Activated naive CD4-positive, alpha-beta T cell treated with anti-CD3 and anti-CD28 coated beads, Interleukin-2, amount 50 U/mL, for 24 hours (primary cell): ENCODE measurements around the gene DYNC1I1.

Source experiments
- H3K27ac Mint-ChIP-seq: one replicate; pipeline ENCODE4 v1.8.0; 2021; ENCODE audit warnings: mild to moderate bottlenecking, mixed read lengths
- H3K27me3 Mint-ChIP-seq: one replicate; pipeline ENCODE4 v1.8.0; 2021; ENCODE audit warnings: mixed read lengths
- H3K36me3 Mint-ChIP-seq: one replicate; pipeline ENCODE4 v1.8.0; 2021; ENCODE audit warnings: mixed read lengths
- H3K4me1 Mint-ChIP-seq: one replicate; pipeline ENCODE4 v1.8.0; 2021; ENCODE audit warnings: mixed read lengths
- H3K4me3 Mint-ChIP-seq: one replicate; pipeline ENCODE4 v1.8.0; 2021; ENCODE audit warnings: mild to moderate bottlenecking, mixed read lengths
- H3K9me3 Mint-ChIP-seq: one replicate; pipeline ENCODE4 v1.8.0; 2021; ENCODE audit warnings: mixed read lengths

The DYNC1I1 gene

GRCh38 chr7:96026010-96026409, 253.7 kb downstream of the DYNC1I1 start:
- no peak overlapping the region for H3K4me3 Mint-ChIP-seq
- no peaks in the 10 kb centered on the region for H3K36me3 Mint-ChIP-seq
- no peaks in the 10 kb centered on the region for H3K4me1 Mint-ChIP-seq
- no peak overlapping the region for H3K27ac Mint-ChIP-seq
- H3K9me3 Mint-ChIP-seq: no peaks in the 10 kb centered on the region
- peaks cover 4% of the 10 kb centered on the region for H3K27me3 Mint-ChIP-seq

- Mint-ChIP-seq H3K4me3 (no peak overlapping the region), H3K9me3 (no peaks in the 10 kb centered on the region), H3K36me3 (no peaks in the 10 kb centered on the region), H3K4me1 (no peaks in the 10 kb centered on the region), H3K27me3 (peaks cover 4% of the 10 kb centered on the region), H3K27ac (no peak overlapping the region)
Measured at GRCh38 chr7:96026611-96027010, 254.3 kb downstream of the DYNC1I1 start.

GRCh38 chr7:96028729-96029128, 256.4 kb downstream of the DYNC1I1 start:
- no peaks in the 10 kb centered on the region for H3K36me3 Mint-ChIP-seq
- H3K27me3 Mint-ChIP-seq: peaks cover 7% of the 10 kb centered on the region
- no peak overlapping the region for H3K27ac Mint-ChIP-seq
- no peaks in the 10 kb centered on the region for H3K9me3 Mint-ChIP-seq
- H3K4me3 Mint-ChIP-seq: no peak overlapping the region
- H3K4me1 Mint-ChIP-seq: no peaks in the 10 kb centered on the region

- no peaks in the 10 kb centered on the region for H3K36me3 Mint-ChIP-seq
- no peak overlapping the region for H3K4me3 Mint-ChIP-seq
- no peaks in the 10 kb centered on the region for H3K9me3 Mint-ChIP-seq
- H3K27me3 Mint-ChIP-seq: peaks cover 9% of the 10 kb centered on the region
- H3K4me1 Mint-ChIP-seq: no peaks in the 10 kb centered on the region
- H3K27ac Mint-ChIP-seq: no peak overlapping the region
Measured at GRCh38 chr7:96033009-96033598, 260.8 kb downstream of the DYNC1I1 start.

- no peaks in the 10 kb centered on the region for H3K36me3 Mint-ChIP-seq
- H3K4me3 Mint-ChIP-seq: no peak overlapping the region
- H3K27ac Mint-ChIP-seq: no peak overlapping the region
- H3K9me3 Mint-ChIP-seq: no peaks in the 10 kb centered on the region
- no peaks in the 10 kb centered on the region for H3K4me1 Mint-ChIP-seq
- peaks cover 9% of the 10 kb centered on the region for H3K27me3 Mint-ChIP-seq
Measured at GRCh38 chr7:96034940-96035727, 262.8 kb downstream of the DYNC1I1 start.

- H3K4me3 Mint-ChIP-seq: no peak overlapping the region
- H3K4me1 Mint-ChIP-seq: no peaks in the 10 kb centered on the region
- no peaks in the 10 kb centered on the region for H3K9me3 Mint-ChIP-seq
- peaks cover 5% of the 10 kb centered on the region for H3K27me3 Mint-ChIP-seq
- H3K27ac Mint-ChIP-seq: no peak overlapping the region
- no peaks in the 10 kb centered on the region for H3K36me3 Mint-ChIP-seq
Measured at GRCh38 chr7:96040250-96040772, 268.0 kb downstream of the DYNC1I1 start.

- peaks cover 2% of the 10 kb centered on the region for H3K27me3 Mint-ChIP-seq
- H3K4me1 Mint-ChIP-seq: no peaks in the 10 kb centered on the region
- no peak overlapping the region for H3K27ac Mint-ChIP-seq
- no peak overlapping the region for H3K4me3 Mint-ChIP-seq
- no peaks in the 10 kb centered on the region for H3K9me3 Mint-ChIP-seq
- H3K36me3 Mint-ChIP-seq: no peaks in the 10 kb centered on the region
Measured at GRCh38 chr7:96041171-96041570, 268.8 kb downstream of the DYNC1I1 start.

GRCh38 chr7:96045181-96045580, 272.8 kb downstream of the DYNC1I1 start:
- Mint-ChIP-seq H3K27me3 (peaks cover 2% of the 10 kb centered on the region), H3K27ac (no peak overlapping the region), H3K9me3 (no peaks in the 10 kb centered on the region), H3K4me1 (no peaks in the 10 kb centered on the region), H3K36me3 (no peaks in the 10 kb centered on the region), H3K4me3 (no peak overlapping the region)

GRCh38 chr7:96045919-96046318, 273.6 kb downstream of the DYNC1I1 start:
- H3K27ac Mint-ChIP-seq: no peak overlapping the region
- no peaks in the 10 kb centered on the region for H3K4me1 Mint-ChIP-seq

GRCh38 chr7:96052289-96052688, 279.9 kb downstream of the DYNC1I1 start:
- Mint-ChIP-seq H3K27ac (no peak overlapping the region), H3K27me3 (peaks cover 5% of the 10 kb centered on the region), H3K36me3 (no peaks in the 10 kb centered on the region), H3K4me1 (no peaks in the 10 kb centered on the region), H3K4me3 (no peak overlapping the region), H3K9me3 (no peaks in the 10 kb centered on the region)

More at GRCh38 chr7:96045919-96046318, 273.6 kb downstream of the DYNC1I1 start:
- peaks cover 2% of the 10 kb centered on the region for H3K27me3 Mint-ChIP-seq
- no peaks in the 10 kb centered on the region for H3K36me3 Mint-ChIP-seq
- no peaks in the 10 kb centered on the region for H3K9me3 Mint-ChIP-seq
- H3K4me3 Mint-ChIP-seq: no peak overlapping the region

GRCh38 chr7:96052860-96053470, 280.6 kb downstream of the DYNC1I1 start:
- no peaks in the 10 kb centered on the region for H3K4me1 Mint-ChIP-seq
- H3K9me3 Mint-ChIP-seq: no peaks in the 10 kb centered on the region
- H3K36me3 Mint-ChIP-seq: no peaks in the 10 kb centered on the region
- H3K27ac Mint-ChIP-seq: no peak overlapping the region
- H3K4me3 Mint-ChIP-seq: no peak overlapping the region
- H3K27me3 Mint-ChIP-seq: peaks cover 5% of the 10 kb centered on the region

GRCh38 chr7:96055717-96056116, 283.4 kb downstream of the DYNC1I1 start:
- H3K36me3 Mint-ChIP-seq: no peaks in the 10 kb centered on the region
- no peak overlapping the region for H3K27ac Mint-ChIP-seq
- H3K4me3 Mint-ChIP-seq: no peak overlapping the region
- no peaks in the 10 kb centered on the region for H3K4me1 Mint-ChIP-seq
- H3K27me3 Mint-ChIP-seq: peaks cover 11% of the 10 kb centered on the region
- no peaks in the 10 kb centered on the region for H3K9me3 Mint-ChIP-seq

GRCh38 chr7:96059075-96059474, 286.7 kb downstream of the DYNC1I1 start:
- H3K36me3 Mint-ChIP-seq: no peaks in the 10 kb centered on the region
- H3K27me3 Mint-ChIP-seq: peaks cover 11% of the 10 kb centered on the region
- H3K9me3 Mint-ChIP-seq: no peaks in the 10 kb centered on the region
- H3K4me1 Mint-ChIP-seq: no peaks in the 10 kb centered on the region
- no peak overlapping the region for H3K27ac Mint-ChIP-seq
- H3K4me3 Mint-ChIP-seq: no peak overlapping the region

GRCh38 chr7:96061009-96061408, 288.7 kb downstream of the DYNC1I1 start:
- H3K36me3 Mint-ChIP-seq: no peaks in the 10 kb centered on the region
- no peaks in the 10 kb centered on the region for H3K4me1 Mint-ChIP-seq
- H3K4me3 Mint-ChIP-seq: no peak overlapping the region
- no peaks in the 10 kb centered on the region for H3K9me3 Mint-ChIP-seq
- no peak overlapping the region for H3K27ac Mint-ChIP-seq
- H3K27me3 Mint-ChIP-seq: peaks cover 12% of the 10 kb centered on the region

- Mint-ChIP-seq H3K4me3 (no peak overlapping the region), H3K36me3 (no peaks in the 10 kb centered on the region), H3K9me3 (no peaks in the 10 kb centered on the region), H3K4me1 (no peaks in the 10 kb centered on the region), H3K27me3 (peaks cover 16% of the 10 kb centered on the region), H3K27ac (no peak overlapping the region)
Measured at GRCh38 chr7:96061844-96062243, 289.5 kb downstream of the DYNC1I1 start.

- H3K27ac Mint-ChIP-seq: no peak overlapping the region
- no peaks in the 10 kb centered on the region for H3K36me3 Mint-ChIP-seq
- peaks cover 23% of the 10 kb centered on the region for H3K27me3 Mint-ChIP-seq
- H3K4me1 Mint-ChIP-seq: no peaks in the 10 kb centered on the region
- H3K9me3 Mint-ChIP-seq: no peaks in the 10 kb centered on the region
- H3K4me3 Mint-ChIP-seq: no peak overlapping the region
Measured at GRCh38 chr7:96067321-96067720, 295.0 kb downstream of the DYNC1I1 start.
